Hindlimb muscle (tissue), 1 donor: ENCODE results near the gene DOLK. TPM values are rescaled to one million over a fixed set of nuclear protein-coding genes. Genes with fewer than 3 reads are reported as not detected.

Experiments
- DNase-seq: peaks from one replicate; pipeline ENCODE4 v3.0.0-alpha.2; 2013
- polyA plus RNA-seq: library from polyadenylated mRNA; unstranded; fragments of 120-200 nt; gene quantifications from one replicate; pipeline ENCODE4 v1.2.1, GENCODE V29; 2013; ENCODE audit not compliant: insufficient read length

DOLK gene
- polyA plus RNA-seq, 1 donor: 8.3 TPM

GRCh38 chr9:128903871-128904620 lies 43.4 kb downstream of the DOLK start:
- no peak for DNase-seq

GRCh38 chr9:128903079-128903461 lies 44.3 kb downstream of the DOLK start:
- no peak for DNase-seq

- no peak for DNase-seq
These were observed 44.9 kb downstream of the DOLK start for GRCh38 chr9:128902351-128903078.

GRCh38 chr9:128901822-128902221 lies 45.6 kb downstream of the DOLK start:
- DNase-seq: no peak

- no peak for DNase-seq
These were observed 46.0 kb downstream of the DOLK start for GRCh38 chr9:128901379-128901778.

GRCh38 chr9:128899566-128900322 lies 47.7 kb downstream of the DOLK start:
- no peak for DNase-seq

GRCh38 chr9:128898845-128899565 lies 48.4 kb downstream of the DOLK start:
- no peak for DNase-seq

GRCh38 chr9:128898382-128898781 lies 49.0 kb downstream of the DOLK start:
- no peak for DNase-seq

GRCh38 chr9:128895556-128895955 lies 51.8 kb downstream of the DOLK start:
- DNase-seq: no peak

Other genes with a start within 250 kb of the DOLK start
- 8.6 TPM for gene PKN3, start 245.1 kb downstream of the DOLK start, polyA plus RNA-seq
- 7.6 TPM for gene ZDHHC12, start 223.5 kb downstream of the DOLK start, polyA plus RNA-seq
- gene ZER1, start 175.7 kb downstream of the DOLK start, polyA plus RNA-seq: 46.0 TPM
- 42.7 TPM for gene TBC1D13, start 160.3 kb downstream of the DOLK start, polyA plus RNA-seq
- gene ENDOG, start 129.1 kb downstream of the DOLK start, polyA plus RNA-seq: 25.2 TPM
- gene SPOUT1, start 117.8 kb downstream of the DOLK start, polyA plus RNA-seq: 27.8 TPM
- gene KYAT1, start 65.7 kb downstream of the DOLK start, polyA plus RNA-seq: 4.5 TPM
- gene LRRC8A, start 65.5 kb downstream of the DOLK start, polyA plus RNA-seq: 20.8 TPM
- gene PHYHD1, start 26.6 kb downstream of the DOLK start, polyA plus RNA-seq: 45.1 TPM
- 36.4 TPM for gene NUP188, start 96 bp upstream of the DOLK start, polyA plus RNA-seq
- gene SH3GLB2, start 80.7 kb upstream of the DOLK start, polyA plus RNA-seq: 83.2 TPM
- 20.0 TPM for gene MIGA2, start 89.0 kb upstream of the DOLK start, polyA plus RNA-seq
- gene DOLPP1, start 133.5 kb upstream of the DOLK start, polyA plus RNA-seq: 9.1 TPM
- gene CRAT, start 163.2 kb upstream of the DOLK start, polyA plus RNA-seq: 52.3 TPM
- 141 TPM for gene PTPA, start 163.8 kb upstream of the DOLK start, polyA plus RNA-seq
- 4.7 TPM for gene IER5L, start 230.7 kb upstream of the DOLK start, polyA plus RNA-seq